ENCODE measurements around the gene ELOA.

Gene ELOA, protein sequence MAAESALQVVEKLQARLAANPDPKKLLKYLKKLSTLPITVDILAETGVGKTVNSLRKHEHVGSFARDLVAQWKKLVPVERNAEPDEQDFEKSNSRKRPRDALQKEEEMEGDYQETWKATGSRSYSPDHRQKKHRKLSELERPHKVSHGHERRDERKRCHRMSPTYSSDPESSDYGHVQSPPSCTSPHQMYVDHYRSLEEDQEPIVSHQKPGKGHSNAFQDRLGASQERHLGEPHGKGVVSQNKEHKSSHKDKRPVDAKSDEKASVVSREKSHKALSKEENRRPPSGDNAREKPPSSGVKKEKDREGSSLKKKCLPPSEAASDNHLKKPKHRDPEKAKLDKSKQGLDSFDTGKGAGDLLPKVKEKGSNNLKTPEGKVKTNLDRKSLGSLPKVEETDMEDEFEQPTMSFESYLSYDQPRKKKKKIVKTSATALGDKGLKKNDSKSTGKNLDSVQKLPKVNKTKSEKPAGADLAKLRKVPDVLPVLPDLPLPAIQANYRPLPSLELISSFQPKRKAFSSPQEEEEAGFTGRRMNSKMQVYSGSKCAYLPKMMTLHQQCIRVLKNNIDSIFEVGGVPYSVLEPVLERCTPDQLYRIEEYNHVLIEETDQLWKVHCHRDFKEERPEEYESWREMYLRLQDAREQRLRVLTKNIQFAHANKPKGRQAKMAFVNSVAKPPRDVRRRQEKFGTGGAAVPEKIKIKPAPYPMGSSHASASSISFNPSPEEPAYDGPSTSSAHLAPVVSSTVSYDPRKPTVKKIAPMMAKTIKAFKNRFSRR

DNA sequence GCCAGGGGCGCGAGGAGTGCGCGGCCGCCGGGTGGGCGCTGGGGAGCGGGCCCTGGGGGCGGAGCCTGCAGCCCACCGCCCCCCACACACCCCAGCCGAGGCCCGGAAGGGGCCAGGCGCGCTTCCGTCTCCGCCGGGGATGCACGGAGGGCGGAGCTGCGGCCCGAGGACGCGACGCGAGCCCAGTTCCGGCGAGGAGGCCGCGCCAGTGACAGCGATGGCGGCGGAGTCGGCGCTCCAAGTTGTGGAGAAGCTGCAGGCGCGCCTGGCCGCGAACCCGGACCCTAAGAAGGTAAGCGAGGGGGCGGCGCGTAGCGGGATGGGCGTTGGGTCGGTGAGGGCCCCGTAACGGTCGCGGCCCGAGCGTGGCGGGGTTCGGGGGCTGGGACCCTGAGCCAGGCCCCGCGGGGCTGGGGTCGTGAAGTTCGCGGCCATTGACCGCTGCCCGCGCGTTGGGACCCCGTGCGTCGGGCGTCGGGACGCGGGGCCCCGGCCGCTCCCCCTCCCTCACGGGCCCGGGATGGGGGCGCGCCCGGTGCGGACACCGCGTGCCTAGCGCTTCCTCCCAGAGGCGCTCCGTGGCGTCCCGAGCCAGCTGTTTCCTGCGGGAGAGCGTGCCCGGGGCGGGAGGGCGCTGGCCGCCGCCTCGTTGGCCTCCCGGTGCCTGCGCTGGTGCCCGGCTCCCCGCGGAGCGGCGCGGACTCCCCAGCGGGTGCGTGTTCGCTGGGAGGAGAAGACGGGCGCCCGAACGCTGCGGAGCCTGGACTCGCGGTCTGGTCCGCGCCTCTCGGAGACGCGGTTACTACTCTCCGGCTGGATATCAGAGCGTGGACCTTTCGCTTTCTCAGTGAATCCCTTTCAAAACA, at the start of gene ELOA:
TSS of gene ELOA (plus strand) at position 185 of the 866 bp plus-strand sequence. CDS start at position 218, 33 bp downstream.
- peak; percentile 60 for DNase-seq (ENCODE audit: low read depth)

DNA sequence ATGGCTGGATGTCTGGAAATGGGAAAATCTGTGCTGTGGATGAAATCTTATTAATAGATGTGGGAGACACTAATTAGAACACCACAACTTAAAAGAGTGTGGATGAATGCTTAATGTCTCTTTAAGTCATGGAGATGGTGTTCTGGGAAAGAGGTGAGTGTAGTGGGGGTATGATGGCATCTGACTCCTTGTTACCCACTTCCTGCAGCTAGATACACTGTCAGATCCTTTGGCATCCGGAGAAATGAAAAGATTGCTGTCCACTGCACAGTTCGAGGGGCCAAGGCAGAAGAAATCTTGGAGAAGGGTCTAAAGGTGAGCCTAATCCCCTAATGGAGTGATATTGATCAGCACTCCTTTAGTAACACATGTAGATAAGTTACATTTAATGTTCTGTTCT, 49.7 kb upstream of the ELOA start:
- DNase-seq (ENCODE audit: low read depth) = no peak

DNA sequence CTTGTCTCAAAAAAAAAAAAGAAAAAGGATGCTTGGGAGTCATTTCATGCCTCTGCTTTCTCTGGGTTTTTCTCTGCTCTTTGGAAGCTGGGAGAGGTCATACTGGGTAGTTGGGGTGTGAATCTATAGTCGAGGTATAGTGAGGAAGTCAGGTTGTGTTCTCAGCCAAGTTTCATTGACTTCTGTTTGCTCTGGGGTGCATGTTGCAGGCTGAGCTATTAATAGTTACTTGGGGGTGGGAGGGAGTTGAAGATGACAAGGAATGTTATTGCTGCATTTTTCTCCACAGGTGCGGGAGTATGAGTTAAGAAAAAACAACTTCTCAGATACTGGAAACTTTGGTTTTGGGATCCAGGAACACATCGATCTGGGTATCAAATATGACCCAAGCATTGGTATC, 48.9 kb upstream of the ELOA start:
- DNase-seq (ENCODE audit: low read depth) = no peak

DNA sequence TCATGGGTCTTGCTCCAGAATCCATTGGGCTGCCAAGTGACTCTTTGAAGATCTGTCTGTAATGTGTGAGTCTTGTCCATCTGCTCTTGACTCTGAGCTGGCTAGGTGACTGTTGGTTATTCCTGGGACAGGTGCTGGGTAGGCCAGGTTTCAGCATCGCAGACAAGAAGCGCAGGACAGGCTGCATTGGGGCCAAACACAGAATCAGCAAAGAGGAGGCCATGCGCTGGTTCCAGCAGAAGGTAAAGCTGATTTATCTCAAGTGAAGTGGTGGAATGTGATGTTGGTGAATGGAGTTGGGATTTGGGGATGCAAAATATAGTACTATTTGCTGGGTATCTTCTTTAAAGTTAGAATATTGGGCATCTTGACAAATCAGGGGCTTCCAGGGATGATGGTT, 47.6 kb upstream of the ELOA start:
- no peak for DNase-seq (ENCODE audit: low read depth)

DNA sequence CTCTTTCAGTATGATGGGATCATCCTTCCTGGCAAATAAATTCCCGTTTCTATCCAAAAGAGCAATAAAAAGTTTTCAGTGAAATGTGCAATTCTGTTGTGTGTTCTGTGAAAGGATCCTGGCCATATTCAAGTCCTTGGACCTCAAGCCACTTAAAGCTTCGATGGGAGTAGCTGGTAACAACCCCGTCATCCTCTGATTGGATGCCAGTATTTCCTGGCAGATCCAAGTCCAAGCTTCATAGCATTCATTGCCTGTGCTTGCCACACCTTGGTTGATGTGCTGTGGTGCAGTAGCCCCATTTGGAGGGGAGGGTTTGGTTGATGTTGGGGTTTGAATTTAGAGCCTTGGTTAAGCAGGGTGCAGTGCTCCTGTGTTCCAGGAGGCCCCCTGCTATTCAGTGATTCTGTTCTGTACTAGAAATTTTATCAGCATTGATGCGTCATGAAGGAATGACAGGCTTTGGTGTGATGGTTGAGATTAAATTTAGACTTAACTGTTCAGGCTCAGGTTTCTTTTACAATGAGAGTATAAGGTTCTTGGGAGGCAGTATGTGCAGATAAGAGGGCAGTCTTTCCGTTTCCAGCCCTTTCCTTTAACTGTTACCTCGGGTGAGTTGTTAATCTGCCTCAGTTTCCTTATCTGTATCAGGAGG, 46.8 kb upstream of the ELOA start:
- no peak for DNase-seq (ENCODE audit: low read depth)

DNA sequence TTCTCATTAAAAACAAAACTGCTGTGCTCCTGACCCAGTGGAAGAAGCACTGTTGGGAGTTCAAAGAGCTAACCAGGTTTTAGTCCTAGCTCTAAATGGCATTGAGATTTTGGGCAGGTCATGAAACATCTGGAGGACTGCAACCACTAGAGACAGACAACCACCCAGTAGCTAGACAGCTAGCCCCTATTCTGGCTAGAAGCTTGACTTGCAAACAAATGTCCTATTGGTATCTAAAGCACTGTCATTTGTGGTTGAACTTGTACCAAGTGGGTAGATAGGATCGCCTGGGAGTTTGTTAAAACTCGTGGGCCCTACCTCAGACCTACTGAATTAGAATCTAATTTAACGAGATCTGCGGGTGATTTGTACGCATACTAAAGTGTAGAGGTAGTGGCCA, 44.8 kb upstream of the ELOA start:
- DNase-seq (ENCODE audit: low read depth) = no peak

DNA sequence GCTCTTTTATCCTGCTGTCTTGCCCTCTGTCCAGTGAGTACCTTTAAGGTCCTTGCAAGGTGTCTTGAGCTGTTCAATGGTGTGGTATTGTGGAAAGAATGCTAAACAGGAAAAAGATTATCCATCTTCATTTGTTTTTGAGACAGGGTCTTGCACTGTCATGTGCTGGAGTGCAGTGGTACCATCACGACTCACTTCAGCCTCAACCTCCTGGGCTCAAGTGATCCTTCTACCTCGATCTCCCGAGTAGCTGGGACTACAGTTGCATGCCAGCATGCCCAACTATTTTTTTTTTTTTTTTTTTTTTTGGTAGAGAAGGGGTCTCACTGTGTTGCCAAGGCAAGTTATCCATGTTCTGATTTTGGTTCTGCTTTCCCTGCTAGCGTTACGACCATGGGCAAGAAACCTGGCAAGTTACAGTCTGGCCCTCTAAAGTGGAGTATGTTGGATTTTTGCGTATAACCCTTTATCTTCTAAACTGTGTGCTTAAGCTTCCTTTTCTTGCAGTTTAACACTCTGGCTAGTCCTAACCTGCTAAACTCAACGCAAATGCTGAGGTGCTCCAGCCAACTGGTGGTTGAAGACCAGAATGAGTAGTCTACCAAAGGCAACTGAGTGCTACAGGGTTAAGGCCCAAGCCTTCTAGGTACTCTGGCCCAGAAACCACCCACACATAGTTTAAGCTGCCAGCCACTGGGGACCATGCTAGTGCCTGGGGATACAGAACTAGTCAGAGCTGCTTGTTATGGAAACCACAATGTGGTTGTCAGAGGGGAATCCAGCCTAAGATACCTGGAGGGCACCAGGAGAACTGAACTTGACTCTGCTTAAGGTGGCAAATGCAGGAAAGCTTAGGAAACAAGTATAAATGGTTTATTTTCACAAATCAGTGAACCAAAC, 43.7 kb upstream of the ELOA start:
- no peak for DNase-seq (ENCODE audit: low read depth)

DNA sequence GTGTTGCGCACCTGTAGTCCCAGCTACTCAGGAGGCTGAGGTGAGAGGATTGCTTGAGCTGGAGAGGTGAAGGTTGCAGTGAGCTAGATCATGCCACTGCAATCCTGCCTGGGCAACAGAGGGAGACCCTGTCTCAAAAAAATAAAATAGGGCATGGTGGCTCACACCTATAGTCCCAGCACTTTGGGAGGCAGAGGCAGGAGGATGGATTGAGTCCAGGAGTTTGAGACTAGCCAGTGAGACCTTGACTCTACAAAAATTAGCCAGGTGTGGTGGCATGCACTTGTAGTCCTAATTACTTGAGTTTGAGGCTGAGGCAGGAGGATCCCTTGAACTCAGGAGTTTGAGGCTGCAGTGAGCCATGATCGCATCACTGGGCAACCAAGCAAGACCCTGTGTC, 42.0 kb upstream of the ELOA start:
- DNase-seq (ENCODE audit: low read depth) = no peak

DNA sequence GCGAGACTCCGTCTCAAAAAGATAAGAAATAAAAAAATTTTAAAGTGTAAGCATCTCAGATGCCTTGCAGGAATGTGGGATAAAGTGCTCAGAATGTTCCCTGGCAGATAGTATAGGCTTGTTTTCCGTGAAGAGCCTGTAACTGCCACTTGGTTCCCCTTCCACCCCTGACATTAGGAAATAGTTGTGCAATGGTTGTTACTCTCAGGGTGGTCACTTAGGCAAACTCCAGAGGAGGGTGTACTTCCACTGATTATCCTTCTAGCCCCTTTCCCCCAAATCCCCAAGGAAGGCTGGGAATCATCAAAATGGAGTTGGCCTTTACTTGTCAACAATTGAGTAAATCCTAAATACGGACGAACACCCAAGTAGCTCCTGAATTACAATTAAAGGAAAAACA, 41.3 kb upstream of the ELOA start:
- DNase-seq (ENCODE audit: low read depth) = no peak

DNA sequence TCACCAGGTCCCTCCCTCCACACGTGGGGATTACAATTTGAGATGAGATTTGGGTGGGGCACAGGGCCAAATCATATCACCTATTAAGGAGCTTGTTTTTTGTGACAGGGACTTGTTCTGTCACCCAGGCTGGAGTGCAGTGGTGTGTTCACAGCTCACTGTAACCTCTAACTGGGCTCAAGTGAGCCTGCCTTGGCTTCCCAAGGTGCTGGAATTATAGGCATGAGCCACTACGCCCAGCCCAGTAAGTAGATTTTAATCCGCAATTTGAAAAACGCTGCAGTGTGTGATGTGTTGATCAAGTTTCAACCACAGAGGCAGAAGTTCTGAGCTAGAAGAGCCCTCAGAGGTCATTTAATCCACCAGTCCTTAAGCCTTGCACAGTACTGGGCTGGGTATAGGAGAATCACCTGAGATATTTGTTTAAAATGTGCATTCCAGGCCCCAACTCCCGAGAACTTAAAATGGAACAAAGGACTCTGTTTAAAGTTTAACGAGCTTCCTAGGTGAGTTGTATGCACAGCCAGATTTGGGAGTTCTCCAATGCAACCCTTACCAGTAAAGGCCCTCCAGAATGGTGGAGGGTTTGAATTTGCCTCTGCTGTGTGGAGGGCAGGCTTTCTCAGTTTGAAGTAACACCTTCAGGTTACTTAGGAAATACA, 38.3 kb upstream of the ELOA start:
- no peak for DNase-seq (ENCODE audit: low read depth)

DNA sequence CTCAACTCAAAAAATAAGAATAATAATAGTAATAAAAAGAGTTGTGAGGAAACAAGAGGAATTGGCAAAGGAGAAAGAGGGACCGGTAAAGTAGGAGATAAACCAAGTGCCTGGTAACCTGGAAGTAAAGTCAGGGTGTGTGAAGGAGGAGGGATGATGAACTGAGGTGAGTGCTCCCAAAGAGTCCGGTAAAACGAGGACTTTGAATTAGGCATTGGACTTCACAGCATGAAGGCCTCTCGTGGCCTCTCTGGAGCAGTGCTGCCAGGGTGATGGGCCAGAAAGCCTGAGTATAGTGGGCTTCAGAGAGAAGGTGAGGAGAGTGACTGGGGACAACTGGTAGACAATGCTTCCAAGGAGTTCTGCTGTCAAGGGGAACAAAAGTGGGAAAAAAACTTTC, 34.0 kb upstream of the ELOA start:
- DNase-seq (ENCODE audit: low read depth) = no peak

DNA sequence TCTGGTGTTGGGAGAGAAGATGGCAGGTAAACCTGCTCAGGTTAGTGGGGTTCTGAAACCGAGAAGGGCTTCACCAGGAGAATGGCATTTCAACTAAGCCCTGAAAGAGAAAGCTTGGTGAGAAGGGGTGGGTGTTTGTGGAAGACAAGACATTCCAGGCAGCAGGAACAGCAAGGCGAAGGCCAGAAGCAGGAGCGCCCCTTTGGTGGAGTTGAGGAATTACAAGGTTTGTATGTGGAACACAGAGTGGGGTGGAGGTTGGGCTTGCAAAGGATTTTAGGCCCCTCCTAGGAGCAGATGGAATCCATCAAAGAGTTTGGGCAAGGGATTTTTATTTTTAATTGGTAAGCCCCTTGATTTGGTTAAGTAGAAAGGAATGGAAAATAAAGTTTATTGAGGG, 24.8 kb upstream of the ELOA start:
- DNase-seq (ENCODE audit: low read depth) = no peak

DNA sequence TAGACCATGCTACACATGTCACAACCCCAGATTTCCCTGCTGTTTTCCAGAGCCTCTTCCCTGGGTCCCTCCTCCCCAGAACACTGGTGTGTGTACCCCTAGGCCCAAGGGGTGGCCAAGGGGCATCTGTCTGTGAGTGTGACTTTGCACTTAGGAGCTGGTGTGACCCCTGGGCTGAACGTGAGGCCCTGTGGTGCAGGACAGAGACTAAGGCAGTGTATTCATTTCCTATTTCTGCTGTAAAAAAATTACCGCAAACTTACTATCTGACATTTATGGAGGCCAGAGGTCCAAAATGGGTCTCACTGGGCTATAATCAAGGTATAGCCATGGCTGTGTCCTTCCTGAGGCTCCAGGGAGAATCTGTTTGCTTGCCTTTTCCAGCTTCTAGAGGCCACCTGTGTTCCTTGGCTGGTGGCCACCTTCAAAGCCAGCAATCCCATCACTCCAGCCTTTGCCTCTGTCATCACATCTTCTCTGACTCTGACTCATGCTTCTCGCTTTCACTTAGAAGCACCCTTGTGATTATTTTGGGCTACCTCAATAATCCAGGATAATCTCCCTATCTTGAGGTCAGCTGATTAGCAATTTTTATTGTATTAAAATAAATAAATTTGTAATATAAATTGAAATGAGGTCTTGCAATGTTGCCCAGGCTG, 24.0 kb upstream of the ELOA start:
- DNase-seq (ENCODE audit: low read depth) = no peak

DNA sequence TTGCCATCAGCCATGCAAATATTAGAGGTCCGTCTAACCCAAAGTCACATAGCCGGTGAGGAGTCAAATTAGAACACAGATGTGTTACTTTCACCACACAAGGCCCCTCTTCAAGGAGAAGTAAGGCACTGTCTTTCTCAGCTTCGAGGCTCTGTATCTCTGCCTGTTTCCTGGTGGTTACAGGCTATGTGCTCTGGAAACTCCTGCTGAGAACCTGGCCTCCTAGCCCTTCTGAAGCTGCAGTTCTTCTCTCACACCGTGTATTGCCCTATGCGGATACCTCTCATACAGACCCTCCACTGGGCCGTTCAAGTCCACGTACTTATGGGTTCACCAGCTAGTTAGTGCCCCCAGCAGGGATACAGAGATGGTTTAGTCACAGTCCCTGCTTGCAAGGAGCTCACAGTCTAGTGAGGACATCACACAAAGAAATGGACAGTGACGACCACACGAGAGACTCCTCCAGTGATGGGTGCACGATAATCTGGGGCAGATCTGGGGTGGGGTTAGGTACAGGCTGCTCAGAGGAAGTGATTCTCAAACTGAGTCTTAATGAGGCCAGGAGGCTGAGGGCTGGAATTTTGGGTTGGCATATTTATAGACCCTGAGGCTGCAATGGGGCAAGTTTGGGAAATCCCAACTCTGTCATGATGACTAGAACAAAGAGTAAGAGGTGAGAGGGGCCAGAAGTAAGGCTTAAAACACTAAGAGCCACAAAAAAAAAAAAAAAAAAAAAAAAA, 22.8 kb upstream of the ELOA start:
- no peak for DNase-seq (ENCODE audit: low read depth)

DNA sequence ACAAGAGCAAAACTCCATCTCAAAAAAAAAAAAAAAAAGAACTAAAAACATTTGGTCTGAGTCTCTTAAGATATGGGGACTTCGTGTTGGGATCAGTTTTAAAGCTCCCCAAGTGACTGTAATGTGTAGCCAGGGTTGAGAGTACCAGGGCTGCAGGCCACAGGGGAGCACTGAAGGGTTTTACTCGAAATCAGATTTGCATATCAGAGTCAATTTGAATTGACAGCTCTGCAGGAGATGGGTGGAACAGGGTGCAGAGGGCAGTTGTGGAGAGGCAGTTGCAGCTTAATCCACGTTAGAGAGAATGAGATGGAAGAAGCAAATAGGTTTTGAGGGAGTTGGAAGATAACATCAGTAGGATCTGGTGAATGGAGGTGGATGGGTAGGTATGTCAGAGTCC, 20.6 kb upstream of the ELOA start:
- no peak for DNase-seq (ENCODE audit: low read depth)

DNA sequence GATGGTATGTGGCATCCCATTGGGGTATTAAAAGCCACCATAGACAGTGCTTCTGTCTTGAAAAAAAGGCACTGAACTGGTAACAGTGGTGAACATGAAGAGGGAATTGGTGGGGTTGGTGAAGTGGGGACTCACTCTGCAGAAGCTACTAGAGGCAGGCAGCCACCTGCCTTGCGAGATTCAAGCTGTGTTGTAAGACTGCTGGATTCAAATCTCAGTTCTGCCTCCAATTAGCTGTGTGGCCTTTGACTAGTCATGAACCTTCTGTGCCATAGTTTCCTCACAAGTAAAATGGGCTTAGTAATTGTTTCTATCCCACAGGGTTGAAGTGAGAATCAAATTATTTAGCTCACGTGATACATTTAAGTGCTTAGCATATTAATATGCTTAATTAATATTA, 16.6 kb upstream of the ELOA start:
- no peak for DNase-seq (ENCODE audit: low read depth)

DNA sequence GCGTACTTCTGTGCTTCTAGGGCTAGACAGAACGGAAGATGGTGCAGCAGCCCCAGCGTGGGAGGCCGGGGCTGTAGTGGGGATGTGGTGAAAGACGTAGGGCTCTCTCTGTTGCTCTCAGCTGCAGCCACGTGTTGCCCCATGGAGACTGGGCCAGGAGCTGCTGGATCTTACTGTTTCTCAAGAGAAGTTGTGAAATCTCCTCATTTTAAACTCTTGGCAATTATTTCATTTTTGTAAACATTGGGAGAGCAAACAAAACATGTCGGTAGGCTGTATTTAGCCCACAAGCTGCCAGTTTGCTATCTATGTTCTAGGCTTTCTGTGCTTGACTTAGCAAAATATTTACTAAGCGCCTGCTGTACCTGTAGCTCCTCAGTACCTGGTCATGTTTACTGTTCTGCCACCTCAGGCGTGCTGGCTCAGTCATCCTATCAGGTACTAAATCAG, 15.9 kb upstream of the ELOA start:
- DNase-seq (ENCODE audit: low read depth) = no peak

DNA sequence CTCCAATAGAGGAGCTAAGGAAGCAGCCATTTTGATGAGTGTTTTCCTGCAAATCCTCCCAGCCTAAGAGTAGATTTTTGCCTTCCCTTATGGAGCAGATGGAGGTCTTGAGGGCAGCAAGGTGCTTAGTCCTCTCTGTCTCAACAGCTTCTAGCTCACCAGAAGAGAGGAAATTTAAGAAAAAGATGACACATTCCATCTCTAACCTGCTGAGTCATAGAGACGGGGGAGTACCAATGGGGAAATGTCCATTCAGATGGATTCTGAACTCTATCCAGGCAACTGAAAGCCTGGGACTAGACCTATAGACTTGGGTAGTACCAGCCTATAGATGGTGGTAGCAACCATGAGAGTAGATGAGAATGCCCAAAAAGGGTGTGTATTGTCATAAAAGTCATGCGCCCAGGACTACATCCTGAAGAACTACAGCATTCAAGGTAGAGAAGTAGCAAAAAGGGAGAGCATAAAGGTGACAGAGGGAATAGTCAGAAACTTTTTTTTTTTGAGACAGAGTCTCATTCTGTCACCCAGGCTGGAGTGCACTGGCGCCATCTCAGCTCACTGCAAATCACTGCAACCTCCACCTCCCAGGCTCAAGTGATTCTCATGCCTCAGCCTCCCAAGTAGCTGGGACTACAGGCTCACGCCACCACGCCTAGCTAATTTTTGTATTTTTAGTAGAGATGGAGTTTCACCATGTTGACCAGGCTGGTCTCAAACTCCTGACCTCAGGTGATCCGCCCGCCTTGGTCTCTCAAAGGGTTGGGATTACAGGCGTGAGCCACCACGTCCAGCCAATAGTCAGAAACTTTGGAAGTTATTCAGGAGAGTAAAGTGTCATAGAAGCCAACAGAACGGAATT, 10.7 kb upstream of the ELOA start:
- DNase-seq (ENCODE audit: low read depth) = no peak
